Renal cortex interstitium (tissue), 15 donors: ENCODE results near the gene TRAF6. TPM values are rescaled to one million over a fixed set of nuclear protein-coding genes. Genes with fewer than 3 reads are reported as not detected.
"Not testable (repeated sequence)": the region's sequence is repeated elsewhere in the genome, so short reads cannot be mapped to it uniquely, and the experiment has no call there.

Experiments used
- DNase-seq, 11 donors: peaks; one replicate each; pipeline ENCODE4 v3.0.0-alpha.2; 2013; ENCODE audit warnings: low read depth in 9 of 11, low spot score in 4 of 11; ENCODE audit errors: extremely low read depth in 1 of 11
- long read RNA-seq, 16 experiments: transcript quantifications; one replicate each; lab custom pipeline, GENCODE V29; 2026
- polyA plus RNA-seq, 3 donors: library from polyadenylated mRNA; unstranded; fragments of 120-200 nt; gene quantifications; one replicate each; pipeline ENCODE4 v1.2.1, GENCODE V29; 2013; ENCODE audit not compliant: insufficient read length in 3 of 3

TRAF6 gene
- 10 to 100 TPM; 15.9 to 17.4 (median 17.2) TPM for polyA plus RNA-seq
- long read RNA-seq, donor 1, full-length matches to known transcripts = 2 of 2 reads
- long read RNA-seq, donor 1, partial matches to known transcripts = 0 of 2 reads
- long read RNA-seq, donor 1, other reads (novel, unspliced or antisense) = 0 of 2 reads
- long read RNA-seq, donor 2, full-length matches to known transcripts = 2 of 2 reads
- long read RNA-seq, donor 2, partial matches to known transcripts = 0 of 2 reads
- long read RNA-seq, donor 2, other reads (novel, unspliced or antisense) = 0 of 2 reads
- long read RNA-seq, donor 3, full-length matches to known transcripts = 5 of 5 reads
- long read RNA-seq, donor 3, partial matches to known transcripts = 0 of 5 reads
- long read RNA-seq, donor 3, other reads (novel, unspliced or antisense) = 0 of 5 reads
- long read RNA-seq, donor 4, full-length matches to known transcripts = 1 of 1 reads
- long read RNA-seq, donor 4, partial matches to known transcripts = 0 of 1 reads
- long read RNA-seq, donor 4, other reads (novel, unspliced or antisense) = 0 of 1 reads
- long read RNA-seq, donor 5 = 0 reads
- long read RNA-seq, donor 6, full-length matches to known transcripts = 4 of 4 reads
- long read RNA-seq, donor 6, partial matches to known transcripts = 0 of 4 reads
- long read RNA-seq, donor 6, other reads (novel, unspliced or antisense) = 0 of 4 reads
- long read RNA-seq, donor 7, full-length matches to known transcripts = 2 of 2 reads
- long read RNA-seq, donor 7, partial matches to known transcripts = 0 of 2 reads
- long read RNA-seq, donor 7, other reads (novel, unspliced or antisense) = 0 of 2 reads
- long read RNA-seq, donor 8, full-length matches to known transcripts = 3 of 3 reads
- long read RNA-seq, donor 8, partial matches to known transcripts = 0 of 3 reads
- long read RNA-seq, donor 8, other reads (novel, unspliced or antisense) = 0 of 3 reads
- long read RNA-seq, donor 9, full-length matches to known transcripts = 4 of 4 reads
- long read RNA-seq, donor 9, partial matches to known transcripts = 0 of 4 reads
- long read RNA-seq, donor 9, other reads (novel, unspliced or antisense) = 0 of 4 reads
- long read RNA-seq, donor 10, full-length matches to known transcripts = 3 of 3 reads
- long read RNA-seq, donor 10, partial matches to known transcripts = 0 of 3 reads
- long read RNA-seq, donor 10, other reads (novel, unspliced or antisense) = 0 of 3 reads
- long read RNA-seq, donor 11, full-length matches to known transcripts = 1 of 1 reads
- long read RNA-seq, donor 11, partial matches to known transcripts = 0 of 1 reads
- long read RNA-seq, donor 11, other reads (novel, unspliced or antisense) = 0 of 1 reads
- long read RNA-seq, donor 12, full-length matches to known transcripts = 2 of 2 reads
- long read RNA-seq, donor 12, partial matches to known transcripts = 0 of 2 reads
- long read RNA-seq, donor 12, other reads (novel, unspliced or antisense) = 0 of 2 reads
- long read RNA-seq, donor 13 = 0 reads
- long read RNA-seq, donor 14, full-length matches to known transcripts = 2 of 2 reads
- long read RNA-seq, donor 14, partial matches to known transcripts = 0 of 2 reads
- long read RNA-seq, donor 14, other reads (novel, unspliced or antisense) = 0 of 2 reads
- long read RNA-seq, donor 15 = 0 reads
- long read RNA-seq, donor 16, full-length matches to known transcripts = 12 of 12 reads
- long read RNA-seq, donor 16, partial matches to known transcripts = 0 of 12 reads
- long read RNA-seq, donor 16, other reads (novel, unspliced or antisense) = 0 of 12 reads

- peak; percentile 64 to 87 (median 84) for DNase-seq
These were observed at the start of gene TRAF6 for GRCh38 chr11:36509694-36510593. TRAF6 (minus strand) TSS chr11:36510272; CDS start chr11:36501515, 8,757 bp downstream.

- DNase-seq = no peak
These were observed 48.7 kb upstream of the TRAF6 start for GRCh38 chr11:36558571-36559413.

GRCh38 chr11:36557991-36558390 lies 47.9 kb upstream of the TRAF6 start:
- no peak for DNase-seq

- not testable (repeated sequence) for DNase-seq
These were observed 47.3 kb upstream of the TRAF6 start for GRCh38 chr11:36557390-36557789.

- no peak for DNase-seq
These were observed 40.5 kb upstream of the TRAF6 start for GRCh38 chr11:36550385-36551115.

GRCh38 chr11:36540998-36541397 lies 30.9 kb upstream of the TRAF6 start:
- peak in 1 of 11 donors; percentile 16 for DNase-seq

- DNase-seq = no peak
These were observed 24.3 kb upstream of the TRAF6 start for GRCh38 chr11:36534276-36534840.

GRCh38 chr11:36532941-36533601 lies 23.0 kb upstream of the TRAF6 start:
- no peak for DNase-seq

- no peak for DNase-seq
These were observed 20.8 kb upstream of the TRAF6 start for GRCh38 chr11:36530840-36531239.

GRCh38 chr11:36513965-36514364 lies 3.9 kb upstream of the TRAF6 start:
- DNase-seq = no peak

GRCh38 chr11:36512016-36512415 lies 1.9 kb upstream of the TRAF6 start:
- no peak for DNase-seq

GRCh38 chr11:36511062-36511461 lies 990 bp upstream of the TRAF6 start:
- not testable (repeated sequence) for DNase-seq

GRCh38 chr11:36510594-36510942 lies 496 bp upstream of the TRAF6 start:
- DNase-seq = peak in 2 of 11 donors; percentile 9 to 23

- DNase-seq = peak in 6 of 11 donors; percentile 12 to 42 (median 32)
These were observed 852 bp downstream of the TRAF6 start for GRCh38 chr11:36509201-36509639.

- no peak for DNase-seq
These were observed 1.3 kb downstream of the TRAF6 start for GRCh38 chr11:36508743-36509142.
